Measurements from ENCODE around the gene BCR. TPM values are rescaled to one million over a fixed set of nuclear protein-coding genes. Genes with fewer than 3 reads are reported as not detected.
"Not testable (repeated sequence)": the region's sequence is repeated elsewhere in the genome, so short reads cannot be mapped to it uniquely, and the experiment has no call there.

The BCR gene
- total RNA-seq, 2 donors from 2014 or later: 43.3 to 50.3 TPM

DNA sequence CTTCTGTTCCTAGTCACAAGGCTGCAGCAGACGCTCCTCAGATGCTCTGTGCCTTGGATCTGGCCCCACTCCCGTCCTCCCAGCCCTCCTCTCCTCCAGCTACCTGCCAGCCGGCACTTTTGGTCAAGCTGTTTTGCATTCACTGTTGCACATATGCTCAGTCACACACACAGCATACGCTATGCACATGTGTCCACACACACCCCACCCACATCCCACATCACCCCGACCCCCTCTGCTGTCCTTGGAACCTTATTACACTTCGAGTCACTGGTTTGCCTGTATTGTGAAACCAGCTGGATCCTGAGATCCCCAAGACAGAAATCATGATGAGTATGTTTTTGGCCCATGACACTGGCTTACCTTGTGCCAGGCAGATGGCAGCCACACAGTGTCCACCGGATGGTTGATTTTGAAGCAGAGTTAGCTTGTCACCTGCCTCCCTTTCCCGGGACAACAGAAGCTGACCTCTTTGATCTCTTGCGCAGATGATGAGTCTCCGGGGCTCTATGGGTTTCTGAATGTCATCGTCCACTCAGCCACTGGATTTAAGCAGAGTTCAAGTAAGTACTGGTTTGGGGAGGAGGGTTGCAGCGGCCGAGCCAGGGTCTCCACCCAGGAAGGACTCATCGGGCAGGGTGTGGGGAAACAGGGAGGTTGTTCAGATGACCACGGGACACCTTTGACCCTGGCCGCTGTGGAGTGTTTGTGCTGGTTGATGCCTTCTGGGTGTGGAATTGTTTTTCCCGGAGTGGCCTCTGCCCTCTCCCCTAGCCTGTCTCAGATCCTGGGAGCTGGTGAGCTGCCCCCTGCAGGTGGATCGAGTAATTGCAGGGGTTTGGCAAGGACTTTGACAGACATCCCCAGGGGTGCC lies 109.8 kb downstream of the BCR start:
- no peaks in the 10 kb centered on the region for H3K27me3 Mint-ChIP-seq
- H3K4me3 Mint-ChIP-seq: no peak overlapping the region
- H3K36me3 Mint-ChIP-seq (ENCODE audit: low read depth): peaks cover 85% of the 10 kb centered on the region
- H3K9me3 Mint-ChIP-seq: no peaks in the 10 kb centered on the region
- peak; percentile 61 for ATAC-seq (replicated peaks)
- H3K27ac Mint-ChIP-seq: no peak overlapping the region
- H3K4me1 Mint-ChIP-seq: peaks cover 3% of the 10 kb centered on the region

- Mint-ChIP-seq H3K9me3 (no peaks in the 10 kb centered on the region), H3K27me3 (no peaks in the 10 kb centered on the region), H3K4me3 (no peak overlapping the region), H3K4me1 (peaks cover 3% of the 10 kb centered on the region), H3K27ac (no peak overlapping the region), H3K36me3 (ENCODE audit: low read depth) (peaks cover 83% of the 10 kb centered on the region)
- ATAC-seq (replicated peaks): no peak
These were observed 111.6 kb downstream of the BCR start for GRCh38 chr22:23291806-23292452.

- no peak for ATAC-seq (replicated peaks)
- no peaks in the 10 kb centered on the region for H3K27me3 Mint-ChIP-seq
- H3K4me3 Mint-ChIP-seq: no peak overlapping the region
- peaks cover 88% of the 10 kb centered on the region for H3K36me3 Mint-ChIP-seq (ENCODE audit: low read depth)
- peaks cover 3% of the 10 kb centered on the region for H3K4me1 Mint-ChIP-seq
- no peak overlapping the region for H3K27ac Mint-ChIP-seq
- H3K9me3 Mint-ChIP-seq: no peaks in the 10 kb centered on the region
These were observed 112.4 kb downstream of the BCR start for GRCh38 chr22:23292453-23293350.

GRCh38 chr22:23293720-23294119 lies 113.4 kb downstream of the BCR start:
- no peak overlapping the region for H3K27ac Mint-ChIP-seq
- no peaks in the 10 kb centered on the region for H3K9me3 Mint-ChIP-seq
- ATAC-seq (replicated peaks): no peak
- H3K27me3 Mint-ChIP-seq: no peaks in the 10 kb centered on the region
- peaks cover 88% of the 10 kb centered on the region for H3K36me3 Mint-ChIP-seq (ENCODE audit: low read depth)
- peaks cover 3% of the 10 kb centered on the region for H3K4me1 Mint-ChIP-seq
- no peak overlapping the region for H3K4me3 Mint-ChIP-seq

DNA sequence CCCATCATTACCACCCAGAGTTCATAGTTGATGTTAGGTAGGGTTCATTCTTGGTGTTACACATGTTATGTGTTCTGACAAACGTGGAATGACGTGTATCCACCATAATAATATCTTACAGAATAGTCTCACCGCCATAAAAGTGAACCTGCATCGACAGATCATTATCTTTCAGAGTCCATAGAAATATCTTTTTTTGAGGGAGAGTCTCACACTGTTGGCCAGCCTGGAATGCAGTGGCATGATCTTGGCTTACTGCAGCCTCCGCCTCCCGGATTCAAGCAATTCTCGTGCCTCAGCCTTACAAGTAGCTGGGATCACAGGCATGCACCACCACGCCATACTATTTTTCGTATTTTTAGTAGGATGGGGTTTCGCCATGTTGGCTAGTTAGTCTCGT lies 113.9 kb downstream of the BCR start:
- peaks cover 3% of the 10 kb centered on the region for H3K4me1 Mint-ChIP-seq

GRCh38 chr22:23300476-23300875 lies 120.2 kb downstream of the BCR start:
- Mint-ChIP-seq H3K27ac (no peak overlapping the region), H3K27me3 (no peaks in the 10 kb centered on the region), H3K36me3 (ENCODE audit: low read depth) (peaks cover 82% of the 10 kb centered on the region), H3K4me1 (no peaks in the 10 kb centered on the region), H3K9me3 (no peaks in the 10 kb centered on the region), H3K4me3 (no peak overlapping the region)
- no peak for ATAC-seq (replicated peaks)

More for the DNA sequence above, 113.9 kb downstream of the BCR start:
- no peak overlapping the region for H3K27ac Mint-ChIP-seq
- H3K27me3 Mint-ChIP-seq: no peaks in the 10 kb centered on the region
- no peak for ATAC-seq (replicated peaks)
- H3K9me3 Mint-ChIP-seq: no peaks in the 10 kb centered on the region
- H3K36me3 Mint-ChIP-seq (ENCODE audit: low read depth): peaks cover 93% of the 10 kb centered on the region
- H3K4me3 Mint-ChIP-seq: no peak overlapping the region

GRCh38 chr22:23301591-23301990 lies 121.3 kb downstream of the BCR start:
- H3K27ac Mint-ChIP-seq: no peak overlapping the region
- no peak for ATAC-seq (replicated peaks)
- H3K4me1 Mint-ChIP-seq: no peaks in the 10 kb centered on the region
- no peaks in the 10 kb centered on the region for H3K9me3 Mint-ChIP-seq
- H3K27me3 Mint-ChIP-seq: no peaks in the 10 kb centered on the region
- no peak overlapping the region for H3K4me3 Mint-ChIP-seq
- H3K36me3 Mint-ChIP-seq (ENCODE audit: low read depth): peaks cover 74% of the 10 kb centered on the region

GRCh38 chr22:23302171-23303002 lies 122.1 kb downstream of the BCR start:
- no peaks in the 10 kb centered on the region for H3K9me3 Mint-ChIP-seq
- no peaks in the 10 kb centered on the region for H3K4me1 Mint-ChIP-seq
- H3K27me3 Mint-ChIP-seq: no peaks in the 10 kb centered on the region
- ATAC-seq (replicated peaks): no peak
- H3K36me3 Mint-ChIP-seq (ENCODE audit: low read depth): peaks cover 66% of the 10 kb centered on the region
- no peak overlapping the region for H3K4me3 Mint-ChIP-seq
- no peak overlapping the region for H3K27ac Mint-ChIP-seq

- no peak for ATAC-seq (replicated peaks)
- Mint-ChIP-seq H3K9me3 (no peaks in the 10 kb centered on the region), H3K4me1 (no peaks in the 10 kb centered on the region), H3K27me3 (no peaks in the 10 kb centered on the region), H3K36me3 (ENCODE audit: low read depth) (peaks cover 35% of the 10 kb centered on the region), H3K4me3 (no peak overlapping the region), H3K27ac (no peak overlapping the region)
These were observed 125.1 kb downstream of the BCR start for GRCh38 chr22:23305321-23305910.

DNA sequence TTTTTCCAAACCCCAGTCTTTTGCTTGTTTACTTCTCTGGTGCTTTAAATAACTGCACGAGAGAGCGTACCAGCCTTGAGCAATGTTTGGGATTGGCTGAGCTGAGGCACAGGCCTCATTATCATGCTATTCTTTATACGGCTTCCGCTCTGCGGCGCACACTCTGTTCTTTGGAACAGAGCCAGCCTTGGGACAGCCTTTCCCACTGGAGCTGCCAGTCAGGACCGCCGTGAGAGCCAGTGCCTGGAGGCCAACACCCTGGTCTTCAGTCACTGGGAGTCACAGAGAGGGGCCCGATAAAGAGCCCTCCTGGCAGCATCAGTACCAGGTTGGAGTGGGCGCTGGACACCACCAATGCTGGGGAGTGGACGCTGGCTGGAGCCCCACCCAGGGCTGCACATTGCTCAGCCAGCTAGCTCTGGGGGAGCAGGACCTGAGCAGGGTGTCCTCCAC lies 125.6 kb downstream of the BCR start:
- Mint-ChIP-seq H3K4me3 (no peak overlapping the region), H3K9me3 (no peaks in the 10 kb centered on the region), H3K4me1 (no peaks in the 10 kb centered on the region), H3K36me3 (ENCODE audit: low read depth) (peaks cover 30% of the 10 kb centered on the region), H3K27ac (no peak overlapping the region), H3K27me3 (no peaks in the 10 kb centered on the region)
- no peak for ATAC-seq (replicated peaks)

- Mint-ChIP-seq H3K27ac (no peak overlapping the region), H3K27me3 (no peaks in the 10 kb centered on the region), H3K4me3 (no peak overlapping the region), H3K36me3 (ENCODE audit: low read depth) (peaks cover 25% of the 10 kb centered on the region), H3K4me1 (no peaks in the 10 kb centered on the region), H3K9me3 (no peaks in the 10 kb centered on the region)
- no peak for ATAC-seq (replicated peaks)
These were observed 126.2 kb downstream of the BCR start for GRCh38 chr22:23306438-23306921.

DNA sequence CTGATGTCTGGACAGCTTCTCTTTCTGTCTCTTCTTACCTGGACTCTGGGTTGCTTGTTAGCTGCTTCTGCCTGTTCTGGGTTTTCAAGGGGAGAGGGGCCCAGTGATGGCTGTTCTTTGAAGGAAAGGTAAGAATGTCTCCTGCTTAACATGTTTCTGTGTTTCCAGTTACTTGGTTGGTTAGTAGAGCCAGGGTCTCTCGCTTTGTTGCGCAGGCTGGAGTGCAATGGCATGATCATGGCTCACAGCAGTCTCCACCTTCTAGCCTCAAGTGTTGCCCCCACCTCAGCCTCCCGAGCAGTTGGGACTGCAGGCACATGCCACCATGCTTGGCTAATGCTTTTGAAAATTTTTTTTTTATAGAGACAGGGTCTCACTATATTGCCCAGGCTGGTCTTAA lies 126.6 kb downstream of the BCR start:
- Mint-ChIP-seq H3K4me1 (no peaks in the 10 kb centered on the region), H3K4me3 (no peak overlapping the region), H3K9me3 (no peaks in the 10 kb centered on the region), H3K27ac (no peak overlapping the region), H3K27me3 (no peaks in the 10 kb centered on the region), H3K36me3 (ENCODE audit: low read depth) (peaks cover 22% of the 10 kb centered on the region)
- ATAC-seq (replicated peaks): no peak

DNA sequence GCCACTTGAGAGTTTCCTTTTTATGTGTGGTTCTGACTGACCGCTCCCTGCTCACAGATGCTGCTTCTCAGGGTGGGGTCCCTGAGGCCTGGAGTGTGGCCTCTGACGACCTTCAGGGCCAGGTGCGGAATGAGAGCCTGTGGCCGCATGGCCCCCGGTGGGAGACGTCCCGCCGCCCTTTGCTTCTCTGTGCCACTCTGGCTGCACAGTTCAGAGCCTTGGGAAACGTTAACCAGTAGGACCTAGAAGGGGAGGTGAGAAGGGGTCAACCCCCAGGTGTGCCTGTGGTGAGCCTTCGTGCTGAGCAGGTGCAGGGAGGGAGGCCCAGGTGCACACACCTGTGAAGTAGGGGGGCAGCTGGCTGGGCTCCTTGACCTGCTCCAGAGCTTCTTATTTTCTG lies 127.2 kb downstream of the BCR start:
- not testable (repeated sequence) for ATAC-seq (replicated peaks); H3K27me3 Mint-ChIP-seq; H3K4me3 Mint-ChIP-seq; H3K27ac Mint-ChIP-seq; H3K4me1 Mint-ChIP-seq; H3K9me3 Mint-ChIP-seq
- peaks cover 22% of the 10 kb centered on the region for H3K36me3 Mint-ChIP-seq (ENCODE audit: low read depth)

All from activated T-helper 17 cell treated with anti-CD3 and anti-CD28 coated beads, Interleukin-2, amount 50 U/mL, for 72 hours (primary cell).